Effector memory CD4-positive, alpha-beta T cell (primary cell): ENCODE results near the gene ARFGAP3.

Source experiments
- DNase-seq, 3 donors: peaks; one replicate each; pipeline ENCODE4 v3.0.0-alpha.2; 2020
- H3K27ac ChIP-seq: 2 replicates; pipeline ENCODE4 v1.7.0; 2013; ENCODE audit warnings: mild to moderate bottlenecking, low read length, moderate library complexity; ENCODE audit not compliant: insufficient read depth, poor library complexity, severe bottlenecking
- H3K27me3 ChIP-seq: replicated peaks from 2 replicates; pipeline ENCODE4 v1.7.0; 2013; ENCODE audit warnings: mild to moderate bottlenecking, low read length; ENCODE audit not compliant: insufficient read depth, control insufficient read depth, poor library complexity, severe bottlenecking
- H3K36me3 ChIP-seq: 2 replicates; pipeline ENCODE4 v1.7.0; 2013; ENCODE audit warnings: mild to moderate bottlenecking, low read length, moderate library complexity; ENCODE audit not compliant: control insufficient read depth, insufficient read depth
- H3K4me1 ChIP-seq: 2 replicates; pipeline ENCODE4 v1.7.0; 2013; ENCODE audit warnings: low read length, mild to moderate bottlenecking; ENCODE audit not compliant: control insufficient read depth, insufficient read depth, poor library complexity, severe bottlenecking
- H3K4me3 ChIP-seq: 2 replicates; pipeline ENCODE4 v1.7.0; 2013; ENCODE audit warnings: low read length, low read depth, mild to moderate bottlenecking; ENCODE audit not compliant: insufficient read depth, poor library complexity, severe bottlenecking
- H3K9me3 ChIP-seq: 2 replicates; pipeline ENCODE4 v1.7.0; 2013; ENCODE audit warnings: mild to moderate bottlenecking, low read length, moderate library complexity; ENCODE audit not compliant: control insufficient read depth

ARFGAP3 gene

GRCh38 chr22:42799461-42800405 lies 57.3 kb downstream of the ARFGAP3 start:
- DNase-seq, result no peak
- H3K36me3 ChIP-seq, result peaks cover 47% of the 10 kb centered on the region
- no peak overlapping the region for H3K27ac ChIP-seq

GRCh38 chr22:42799061-42799460 lies 58.0 kb downstream of the ARFGAP3 start:
- Histone ChIP-seq H3K4me3 (no peak overlapping the region), H3K36me3 (peaks cover 47% of the 10 kb centered on the region), H3K9me3 (no peaks in the 10 kb centered on the region), H3K4me1 (no peaks in the 10 kb centered on the region), H3K27me3 (no peaks in the 10 kb centered on the region), H3K27ac (no peak overlapping the region)
- no peak for DNase-seq

More at GRCh38 chr22:42799461-42800405, 57.3 kb downstream of the ARFGAP3 start:
- H3K9me3 ChIP-seq, result no peaks in the 10 kb centered on the region
- no peak overlapping the region for H3K4me3 ChIP-seq
- no peaks in the 10 kb centered on the region for H3K27me3 ChIP-seq
- no peaks in the 10 kb centered on the region for H3K4me1 ChIP-seq

GRCh38 chr22:42797011-42797410 lies 60.1 kb downstream of the ARFGAP3 start:
- H3K27ac ChIP-seq, result no peak overlapping the region
- no peak overlapping the region for H3K4me3 ChIP-seq
- peaks cover 37% of the 10 kb centered on the region for H3K36me3 ChIP-seq
- no peaks in the 10 kb centered on the region for H3K27me3 ChIP-seq
- no peaks in the 10 kb centered on the region for H3K4me1 ChIP-seq
- H3K9me3 ChIP-seq, result no peaks in the 10 kb centered on the region
- DNase-seq, result no peak

GRCh38 chr22:42796081-42796480 lies 61.0 kb downstream of the ARFGAP3 start:
- H3K4me3 ChIP-seq, result no peak overlapping the region
- no peak overlapping the region for H3K27ac ChIP-seq
- peaks cover 36% of the 10 kb centered on the region for H3K36me3 ChIP-seq

GRCh38 chr22:42794551-42795510 lies 62.2 kb downstream of the ARFGAP3 start:
- H3K36me3 ChIP-seq, result peaks cover 29% of the 10 kb centered on the region
- no peak overlapping the region for H3K4me3 ChIP-seq
- no peaks in the 10 kb centered on the region for H3K4me1 ChIP-seq
- no peak overlapping the region for H3K27ac ChIP-seq
- H3K27me3 ChIP-seq, result no peaks in the 10 kb centered on the region
- no peak for DNase-seq
- H3K9me3 ChIP-seq, result no peaks in the 10 kb centered on the region

More at GRCh38 chr22:42796081-42796480, 61.0 kb downstream of the ARFGAP3 start:
- no peaks in the 10 kb centered on the region for H3K9me3 ChIP-seq
- DNase-seq, result no peak
- no peaks in the 10 kb centered on the region for H3K4me1 ChIP-seq
- H3K27me3 ChIP-seq, result no peaks in the 10 kb centered on the region

- Histone ChIP-seq H3K4me3 (no peak overlapping the region), H3K9me3 (no peaks in the 10 kb centered on the region), H3K36me3 (peaks cover 25% of the 10 kb centered on the region), H3K4me1 (no peaks in the 10 kb centered on the region), H3K27me3 (no peaks in the 10 kb centered on the region), H3K27ac (no peak overlapping the region)
- DNase-seq, result no peak
Observed at GRCh38 chr22:42793848-42794405, 63.1 kb downstream of the ARFGAP3 start.

GRCh38 chr22:42792909-42793847 lies 63.9 kb downstream of the ARFGAP3 start:
- Histone ChIP-seq H3K4me1 (no peaks in the 10 kb centered on the region), H3K4me3 (no peak overlapping the region), H3K27me3 (no peaks in the 10 kb centered on the region), H3K27ac (no peak overlapping the region), H3K9me3 (no peaks in the 10 kb centered on the region), H3K36me3 (peaks cover 21% of the 10 kb centered on the region)
- DNase-seq, result no peak

GRCh38 chr22:42792453-42792908 lies 64.6 kb downstream of the ARFGAP3 start:
- no peak overlapping the region for H3K4me3 ChIP-seq
- peaks cover 14% of the 10 kb centered on the region for H3K36me3 ChIP-seq
- H3K4me1 ChIP-seq, result no peaks in the 10 kb centered on the region
- H3K27ac ChIP-seq, result no peak overlapping the region
- no peaks in the 10 kb centered on the region for H3K27me3 ChIP-seq
- DNase-seq, result no peak
- no peaks in the 10 kb centered on the region for H3K9me3 ChIP-seq
